ENCODE measurements around the gene HECTD1.

The HECTD1 gene

DNA sequence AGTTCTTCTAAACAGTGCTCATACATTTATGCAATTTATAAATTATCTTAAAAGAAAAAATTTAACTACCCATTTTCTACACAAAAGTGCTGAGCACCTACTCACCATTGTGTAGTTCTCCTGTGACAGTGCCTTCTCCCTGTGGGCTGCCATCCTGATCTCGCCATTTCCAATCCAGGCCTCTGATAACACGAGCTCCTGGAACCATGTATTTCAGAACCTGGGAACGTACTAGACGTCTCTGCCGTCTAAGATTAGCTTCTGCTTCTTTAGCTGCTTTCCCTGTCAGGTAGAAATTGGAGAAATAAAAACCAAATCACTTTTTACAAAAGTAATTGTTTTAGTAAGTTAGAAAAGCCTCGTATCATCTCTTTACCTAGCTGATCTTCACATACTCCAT lies 74.5 kb downstream of the HECTD1 start:
- no peak for DNase-seq (ENCODE audit: low read depth in 1 of 2, low spot score in 1 of 2)
- H3K27ac ChIP-seq (replicated peaks), result no peak overlapping the region
- no peak for TF ChIP-seq POLR2AphosphoS5 (IDR thresholded peaks at IDR 0.05; ENCODE audit: low read depth)
- no peak for TF ChIP-seq REST (IDR thresholded peaks at IDR 0.05; ENCODE audit: insufficient replicate concordance, low read depth)
- TF ChIP-seq SPI1 (IDR thresholded peaks at IDR 0.05; ENCODE audit: borderline replicate concordance, low read depth), result no peak
- no peak for TF ChIP-seq GABPA (IDR thresholded peaks at IDR 0.05; ENCODE audit: low read depth)
- TF ChIP-seq CTCF (IDR thresholded peaks at IDR 0.05; ENCODE audit: insufficient read depth, low read length), result no peak
- no peak overlapping the region for H3K4me3 ChIP-seq (replicated peaks; ENCODE audit: insufficient read depth, low read length)
- no peaks in the 10 kb centered on the region for H3K27me3 ChIP-seq (ENCODE audit: insufficient read depth, poor library complexity, severe bottlenecking)

DNA sequence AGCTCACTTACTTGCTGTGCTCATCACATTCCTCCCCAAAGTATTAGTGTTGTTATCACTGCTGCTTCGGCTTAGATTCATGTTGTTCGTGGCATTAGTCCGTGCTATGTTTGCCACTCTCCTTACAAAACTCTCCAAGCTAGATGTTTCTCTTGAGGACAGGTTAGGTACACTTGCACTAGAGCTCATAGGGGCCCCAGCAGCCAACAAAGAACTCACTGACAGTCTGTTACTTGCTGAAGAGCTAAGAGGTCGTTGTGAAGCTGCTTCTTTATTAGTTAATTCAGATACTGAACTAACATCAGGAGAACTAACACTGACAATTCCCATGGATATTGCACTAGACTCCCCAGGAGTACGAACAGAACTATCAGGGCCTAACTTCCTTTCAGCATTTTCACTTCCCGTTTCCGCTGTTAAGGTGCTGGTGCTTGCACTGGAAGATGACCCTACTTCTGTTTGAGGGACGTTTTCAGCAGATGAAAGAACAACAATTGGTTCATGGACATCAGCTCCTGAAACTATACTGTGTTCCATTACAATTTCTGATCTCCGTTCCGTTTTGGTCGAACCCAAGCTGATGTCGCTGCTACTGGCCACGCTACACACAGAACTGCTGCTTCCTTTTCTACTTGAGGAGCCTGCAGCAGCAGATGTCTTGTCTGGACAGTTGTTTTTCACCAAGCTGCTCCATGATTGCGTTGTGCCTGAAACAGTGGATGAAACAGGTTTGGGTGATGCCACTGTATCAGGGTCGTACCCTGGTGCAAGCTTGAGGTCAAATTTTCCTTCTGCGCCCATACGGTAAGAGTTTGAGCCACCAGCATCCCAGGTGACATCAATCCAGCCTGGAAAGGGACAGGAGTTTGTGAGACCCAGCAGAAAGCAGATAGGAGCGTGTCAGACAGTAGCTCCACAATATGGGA lies 78.7 kb downstream of the HECTD1 start:
- no peaks in the 10 kb centered on the region for H3K27me3 ChIP-seq (ENCODE audit: insufficient read depth, poor library complexity, severe bottlenecking)
- DNase-seq (ENCODE audit: low read depth in 1 of 2, low spot score in 1 of 2), result peak; percentile 28 to 48
- H3K4me3 ChIP-seq (replicated peaks; ENCODE audit: insufficient read depth, low read length), result no peak overlapping the region
- TF ChIP-seq GABPA (IDR thresholded peaks at IDR 0.05; ENCODE audit: low read depth) (no peak), SPI1 (IDR thresholded peaks at IDR 0.05; ENCODE audit: borderline replicate concordance, low read depth) (peak; percentile 95)
- peak overlapping the region; percentile 62 for H3K27ac ChIP-seq (replicated peaks)

- peak in 1 of 2 experiments; percentile 39 for DNase-seq (ENCODE audit: low read depth in 1 of 2, low spot score in 1 of 2)
- no peak for TF ChIP-seq CTCF (IDR thresholded peaks at IDR 0.05; ENCODE audit: insufficient read depth, low read length)
- TF ChIP-seq REST (IDR thresholded peaks at IDR 0.05; ENCODE audit: insufficient replicate concordance, low read depth), result no peak
- no peak for TF ChIP-seq SPI1 (IDR thresholded peaks at IDR 0.05; ENCODE audit: borderline replicate concordance, low read depth)
- no peak for TF ChIP-seq GABPA (IDR thresholded peaks at IDR 0.05; ENCODE audit: low read depth)
- TF ChIP-seq POLR2AphosphoS5 (IDR thresholded peaks at IDR 0.05; ENCODE audit: low read depth), result no peak
- H3K27ac ChIP-seq (replicated peaks), result peak overlapping the region; percentile 62
- H3K4me3 ChIP-seq (replicated peaks; ENCODE audit: insufficient read depth, low read length), result no peak overlapping the region
- H3K27me3 ChIP-seq (ENCODE audit: insufficient read depth, poor library complexity, severe bottlenecking), result no peaks in the 10 kb centered on the region
These were observed 79.9 kb downstream of the HECTD1 start for GRCh38 chr14:31127690-31128089.

GRCh38 chr14:31126680-31127079 lies 80.9 kb downstream of the HECTD1 start:
- no peak for DNase-seq (ENCODE audit: low read depth in 1 of 2, low spot score in 1 of 2)
- H3K27me3 ChIP-seq (ENCODE audit: insufficient read depth, poor library complexity, severe bottlenecking), result no peaks in the 10 kb centered on the region
- H3K27ac ChIP-seq (replicated peaks), result no peak overlapping the region
- H3K4me3 ChIP-seq (replicated peaks; ENCODE audit: insufficient read depth, low read length), result no peak overlapping the region
- TF ChIP-seq REST (IDR thresholded peaks at IDR 0.05; ENCODE audit: insufficient replicate concordance, low read depth) (no peak), POLR2AphosphoS5 (IDR thresholded peaks at IDR 0.05; ENCODE audit: low read depth) (no peak), GABPA (IDR thresholded peaks at IDR 0.05; ENCODE audit: low read depth) (no peak), CTCF (IDR thresholded peaks at IDR 0.05; ENCODE audit: insufficient read depth, low read length) (no peak), SPI1 (IDR thresholded peaks at IDR 0.05; ENCODE audit: borderline replicate concordance, low read depth) (no peak)

Measured in HL-60 (cell line).